ENCODE results near the gene DAGLA. TPM values are rescaled to one million over a fixed set of nuclear protein-coding genes. Genes with fewer than 3 reads are reported as not detected.

DAGLA gene
- total RNA-seq, 1 experiment from 2014 or later: 3.1 TPM

DNA sequence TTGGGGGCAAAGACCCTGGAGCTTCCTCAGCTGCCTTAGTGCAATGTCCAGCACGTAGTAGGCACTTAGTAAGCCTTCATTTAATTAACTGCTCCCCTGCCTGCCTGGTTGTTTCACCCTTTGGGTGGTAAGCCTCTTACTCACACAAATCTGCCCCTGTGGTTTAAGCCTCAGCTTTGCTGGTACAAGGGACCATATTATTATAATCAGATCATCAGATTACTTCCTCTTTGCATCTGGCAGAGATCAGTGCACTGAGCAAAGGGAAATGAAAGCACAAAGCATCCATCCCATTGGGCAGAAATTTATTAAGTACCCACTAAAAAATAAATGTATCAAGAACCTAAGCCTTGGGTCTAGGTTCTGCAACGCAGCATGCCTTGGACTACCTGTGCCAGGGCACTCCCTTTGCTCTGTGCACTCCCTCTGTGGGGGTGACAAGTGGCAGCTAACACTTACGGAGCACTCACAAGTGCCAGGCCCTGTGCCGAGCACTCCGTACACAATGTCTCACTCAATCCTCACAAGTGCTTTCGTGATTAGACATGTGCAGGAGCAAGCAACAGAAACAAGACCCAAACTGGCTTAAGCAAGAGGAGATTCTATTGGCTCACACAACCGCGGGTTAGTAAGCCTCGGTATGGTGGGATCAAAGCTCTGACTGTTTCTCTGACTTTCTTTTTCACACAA, 34.9 kb upstream of the DAGLA start (continued):
- TF ChIP-seq, protein P1, sequence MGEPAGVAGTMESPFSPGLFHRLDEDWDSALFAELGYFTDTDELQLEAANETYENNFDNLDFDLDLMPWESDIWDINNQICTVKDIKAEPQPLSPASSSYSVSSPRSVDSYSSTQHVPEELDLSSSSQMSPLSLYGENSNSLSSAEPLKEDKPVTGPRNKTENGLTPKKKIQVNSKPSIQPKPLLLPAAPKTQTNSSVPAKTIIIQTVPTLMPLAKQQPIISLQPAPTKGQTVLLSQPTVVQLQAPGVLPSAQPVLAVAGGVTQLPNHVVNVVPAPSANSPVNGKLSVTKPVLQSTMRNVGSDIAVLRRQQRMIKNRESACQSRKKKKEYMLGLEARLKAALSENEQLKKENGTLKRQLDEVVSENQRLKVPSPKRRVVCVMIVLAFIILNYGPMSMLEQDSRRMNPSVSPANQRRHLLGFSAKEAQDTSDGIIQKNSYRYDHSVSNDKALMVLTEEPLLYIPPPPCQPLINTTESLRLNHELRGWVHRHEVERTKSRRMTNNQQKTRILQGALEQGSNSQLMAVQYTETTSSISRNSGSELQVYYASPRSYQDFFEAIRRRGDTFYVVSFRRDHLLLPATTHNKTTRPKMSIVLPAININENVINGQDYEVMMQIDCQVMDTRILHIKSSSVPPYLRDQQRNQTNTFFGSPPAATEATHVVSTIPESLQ (CRISPR knock-in tag; IDR thresholded peaks at IDR 0.05): no peak
- TF ChIP-seq IRF2 (CRISPR knock-in tag; IDR thresholded peaks at IDR 0.05; ENCODE audit: borderline replicate concordance, low read depth) (no peak), TCF7 (CRISPR knock-in tag; IDR thresholded peaks at IDR 0.05; ENCODE audit: low read depth) (no peak), ZNF121 (CRISPR knock-in tag; IDR thresholded peaks at IDR 0.05) (no peak)
- TF ChIP-seq, protein P2, sequence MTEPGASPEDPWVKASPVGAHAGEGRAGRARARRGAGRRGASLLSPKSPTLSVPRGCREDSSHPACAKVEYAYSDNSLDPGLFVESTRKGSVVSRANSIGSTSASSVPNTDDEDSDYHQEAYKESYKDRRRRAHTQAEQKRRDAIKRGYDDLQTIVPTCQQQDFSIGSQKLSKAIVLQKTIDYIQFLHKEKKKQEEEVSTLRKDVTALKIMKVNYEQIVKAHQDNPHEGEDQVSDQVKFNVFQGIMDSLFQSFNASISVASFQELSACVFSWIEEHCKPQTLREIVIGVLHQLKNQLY (CRISPR knock-in tag; IDR thresholded peaks at IDR 0.05): no peak

DNA sequence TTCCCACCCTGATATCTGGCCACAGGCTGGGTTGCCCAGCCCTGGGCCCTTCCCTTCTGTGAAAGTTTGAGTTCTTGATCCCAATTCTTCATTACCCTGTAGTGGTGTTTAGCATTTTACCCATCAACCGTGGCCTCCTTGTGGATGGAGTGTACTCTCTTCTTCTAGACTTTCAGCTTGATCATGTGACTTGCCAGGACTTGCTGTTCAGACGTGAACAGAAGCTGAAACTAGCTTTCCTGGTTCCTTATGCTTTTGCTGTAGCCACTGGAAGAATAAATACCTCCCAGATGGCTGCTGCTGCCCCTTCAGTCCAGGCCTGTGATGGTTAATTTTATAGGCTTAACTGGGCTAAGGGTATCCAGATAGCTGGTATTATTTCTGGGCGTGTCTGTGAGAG, 32.7 kb upstream of the DAGLA start:
- ChIA-PET POLR2A (interaction anchor here (1.0 kb wide), 1 partner anchor 9 kb away, joined by 3 read pairs; no protein-coding TSS in a partner anchor), CTCF (interaction anchor here (1.1 to 2.9 kb wide), 6 partner anchors 9 to 201 kb away, joined by 3 to 18 read pairs (median 4); no protein-coding TSS in a partner anchor)
- no peak for DNase-seq (ENCODE audit: low spot score)
- Mint-ChIP-seq H3K9me3 (no peaks in the 10 kb centered on the region), H3K4me3 (no peak overlapping the region), H3K27me3 (ENCODE audit: low read depth) (no peaks in the 10 kb centered on the region), H3K36me3 (no peaks in the 10 kb centered on the region), H3K27ac (no peak overlapping the region), H3K4me1 (peaks cover 7% of the 10 kb centered on the region)
- no peak for ATAC-seq
- TF ChIP-seq SMAD4 (CRISPR knock-in tag; IDR thresholded peaks at IDR 0.05) (no peak), TEAD1 (CRISPR knock-in tag; IDR thresholded peaks at IDR 0.05) (no peak), JUN (CRISPR knock-in tag; IDR thresholded peaks at IDR 0.05) (no peak), RORB (CRISPR knock-in tag; IDR thresholded peaks at IDR 0.05) (no peak), HMGA2 (CRISPR knock-in tag; IDR thresholded peaks at IDR 0.05) (no peak), MXD4 (CRISPR knock-in tag; IDR thresholded peaks at IDR 0.05; ENCODE audit: borderline replicate concordance) (no peak), SMAD3 (CRISPR knock-in tag; IDR thresholded peaks at IDR 0.05; ENCODE audit: borderline replicate concordance) (no peak)
- TF ChIP-seq, protein P3, sequence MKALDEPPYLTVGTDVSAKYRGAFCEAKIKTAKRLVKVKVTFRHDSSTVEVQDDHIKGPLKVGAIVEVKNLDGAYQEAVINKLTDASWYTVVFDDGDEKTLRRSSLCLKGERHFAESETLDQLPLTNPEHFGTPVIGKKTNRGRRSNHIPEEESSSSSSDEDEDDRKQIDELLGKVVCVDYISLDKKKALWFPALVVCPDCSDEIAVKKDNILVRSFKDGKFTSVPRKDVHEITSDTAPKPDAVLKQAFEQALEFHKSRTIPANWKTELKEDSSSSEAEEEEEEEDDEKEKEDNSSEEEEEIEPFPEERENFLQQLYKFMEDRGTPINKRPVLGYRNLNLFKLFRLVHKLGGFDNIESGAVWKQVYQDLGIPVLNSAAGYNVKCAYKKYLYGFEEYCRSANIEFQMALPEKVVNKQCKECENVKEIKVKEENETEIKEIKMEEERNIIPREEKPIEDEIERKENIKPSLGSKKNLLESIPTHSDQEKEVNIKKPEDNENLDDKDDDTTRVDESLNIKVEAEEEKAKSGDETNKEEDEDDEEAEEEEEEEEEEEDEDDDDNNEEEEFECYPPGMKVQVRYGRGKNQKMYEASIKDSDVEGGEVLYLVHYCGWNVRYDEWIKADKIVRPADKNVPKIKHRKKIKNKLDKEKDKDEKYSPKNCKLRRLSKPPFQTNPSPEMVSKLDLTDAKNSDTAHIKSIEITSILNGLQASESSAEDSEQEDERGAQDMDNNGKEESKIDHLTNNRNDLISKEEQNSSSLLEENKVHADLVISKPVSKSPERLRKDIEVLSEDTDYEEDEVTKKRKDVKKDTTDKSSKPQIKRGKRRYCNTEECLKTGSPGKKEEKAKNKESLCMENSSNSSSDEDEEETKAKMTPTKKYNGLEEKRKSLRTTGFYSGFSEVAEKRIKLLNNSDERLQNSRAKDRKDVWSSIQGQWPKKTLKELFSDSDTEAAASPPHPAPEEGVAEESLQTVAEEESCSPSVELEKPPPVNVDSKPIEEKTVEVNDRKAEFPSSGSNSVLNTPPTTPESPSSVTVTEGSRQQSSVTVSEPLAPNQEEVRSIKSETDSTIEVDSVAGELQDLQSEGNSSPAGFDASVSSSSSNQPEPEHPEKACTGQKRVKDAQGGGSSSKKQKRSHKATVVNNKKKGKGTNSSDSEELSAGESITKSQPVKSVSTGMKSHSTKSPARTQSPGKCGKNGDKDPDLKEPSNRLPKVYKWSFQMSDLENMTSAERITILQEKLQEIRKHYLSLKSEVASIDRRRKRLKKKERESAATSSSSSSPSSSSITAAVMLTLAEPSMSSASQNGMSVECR (CRISPR knock-in tag; IDR thresholded peaks at IDR 0.05; ENCODE audit: borderline replicate concordance): no peak
- TF ChIP-seq, protein P4, sequence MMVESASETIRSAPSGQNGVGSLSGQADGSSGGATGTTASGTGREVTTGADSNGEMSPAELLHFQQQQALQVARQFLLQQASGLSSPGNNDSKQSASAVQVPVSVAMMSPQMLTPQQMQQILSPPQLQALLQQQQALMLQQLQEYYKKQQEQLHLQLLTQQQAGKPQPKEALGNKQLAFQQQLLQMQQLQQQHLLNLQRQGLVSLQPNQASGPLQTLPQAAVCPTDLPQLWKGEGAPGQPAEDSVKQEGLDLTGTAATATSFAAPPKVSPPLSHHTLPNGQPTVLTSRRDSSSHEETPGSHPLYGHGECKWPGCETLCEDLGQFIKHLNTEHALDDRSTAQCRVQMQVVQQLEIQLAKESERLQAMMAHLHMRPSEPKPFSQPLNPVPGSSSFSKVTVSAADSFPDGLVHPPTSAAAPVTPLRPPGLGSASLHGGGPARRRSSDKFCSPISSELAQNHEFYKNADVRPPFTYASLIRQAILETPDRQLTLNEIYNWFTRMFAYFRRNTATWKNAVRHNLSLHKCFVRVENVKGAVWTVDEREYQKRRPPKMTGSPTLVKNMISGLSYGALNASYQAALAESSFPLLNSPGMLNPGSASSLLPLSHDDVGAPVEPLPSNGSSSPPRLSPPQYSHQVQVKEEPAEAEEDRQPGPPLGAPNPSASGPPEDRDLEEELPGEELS (CRISPR knock-in tag; IDR thresholded peaks at IDR 0.05): no peak
- TF ChIP-seq, protein P5, sequence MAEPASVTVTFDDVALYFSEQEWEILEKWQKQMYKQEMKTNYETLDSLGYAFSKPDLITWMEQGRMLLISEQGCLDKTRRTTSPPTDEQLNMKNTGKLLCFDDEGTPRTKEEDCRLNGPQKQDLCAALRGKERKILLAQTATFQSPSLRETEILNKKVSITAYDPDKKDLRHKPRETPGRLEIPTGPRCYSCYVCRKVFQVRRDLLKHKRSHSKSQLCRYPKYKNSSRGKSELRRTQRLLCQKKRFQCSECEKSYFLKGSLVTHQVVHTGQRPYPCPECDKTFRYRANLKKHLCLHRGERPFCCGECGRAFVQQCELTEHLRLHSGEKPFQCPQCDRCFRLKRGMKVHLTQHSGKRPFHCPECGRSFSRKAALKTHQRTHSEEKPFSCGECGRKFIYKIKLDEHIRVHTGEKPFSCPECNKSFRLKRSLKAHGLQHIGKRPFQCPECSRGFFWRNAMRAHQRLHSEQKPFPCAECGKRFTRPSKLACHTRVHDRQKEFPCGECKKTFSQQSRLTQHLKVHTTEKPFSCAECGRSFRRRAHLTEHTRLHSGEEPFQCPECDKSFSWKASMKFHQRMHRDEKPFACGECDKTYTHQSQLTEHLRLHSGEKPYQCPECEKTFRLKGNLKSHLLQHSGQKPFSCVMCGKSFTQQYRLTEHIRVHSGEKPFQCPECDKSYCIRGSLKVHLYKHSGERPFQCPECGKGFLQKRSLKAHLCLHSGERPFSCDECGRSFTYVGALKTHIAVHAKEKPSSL (CRISPR knock-in tag; conservative IDR thresholded peaks at IDR 0.05): no peak

Measured in WTC11 (cell line).